ENCODE measurements around the gene RAB8A.

RAB8A gene

GRCh38 chr19:16157601-16158000, 45.9 kb downstream of the RAB8A start:
- H3K4me2 ChIP-seq (ENCODE audit: low read length), result no peak overlapping the region
- no peak overlapping the region for H3K4me3 ChIP-seq (ENCODE audit: low read depth, low read length, poor library complexity, severe bottlenecking)
- no peaks in the 10 kb centered on the region for H4K20me1 ChIP-seq (ENCODE audit: insufficient read depth, low read length)
- H3K27me3 ChIP-seq (ENCODE audit: insufficient read depth, low read length), result no peaks in the 10 kb centered on the region
- peaks cover 56% of the 10 kb centered on the region for H3K36me3 ChIP-seq (ENCODE audit: insufficient read depth, low read length)
- no peak for TF ChIP-seq CTCF (IDR thresholded peaks at IDR 0.05; ENCODE audit: low read length)
- no peak for TF ChIP-seq EZH2 (IDR thresholded peaks at IDR 0.05; ENCODE audit: borderline replicate concordance, low read length)
- H3K27ac ChIP-seq (ENCODE audit: low read depth, low read length, poor library complexity, severe bottlenecking), result no peak overlapping the region
- no peak overlapping the region for H3K9ac ChIP-seq (ENCODE audit: low read length)
- H3K9me3 ChIP-seq (ENCODE audit: low read length), result no peaks in the 10 kb centered on the region
- no peak overlapping the region for H2AFZ ChIP-seq (ENCODE audit: low read length)
- no peaks in the 10 kb centered on the region for H3K79me2 ChIP-seq (ENCODE audit: insufficient read depth, low read length)
- no peaks in the 10 kb centered on the region for H3F3A ChIP-seq (ENCODE audit: insufficient read depth, low read length)
- H3K4me1 ChIP-seq (ENCODE audit: insufficient read depth, low read length, severe bottlenecking), result peaks cover 18% of the 10 kb centered on the region
- H3K9me2 ChIP-seq (ENCODE audit: low read depth, low read length), result no peaks in the 10 kb centered on the region

GRCh38 chr19:16159655-16160054, 48.0 kb downstream of the RAB8A start:
- no peak overlapping the region for H3K27ac ChIP-seq (ENCODE audit: low read depth, low read length, poor library complexity, severe bottlenecking)
- no peak overlapping the region for H3K9ac ChIP-seq (ENCODE audit: low read length)
- peaks cover 12% of the 10 kb centered on the region for H3K4me1 ChIP-seq (ENCODE audit: insufficient read depth, low read length, severe bottlenecking)
- H4K20me1 ChIP-seq (ENCODE audit: insufficient read depth, low read length), result no peaks in the 10 kb centered on the region
- H3K36me3 ChIP-seq (ENCODE audit: insufficient read depth, low read length), result peaks cover 35% of the 10 kb centered on the region
- no peaks in the 10 kb centered on the region for H3F3A ChIP-seq (ENCODE audit: insufficient read depth, low read length)
- no peak overlapping the region for H3K4me3 ChIP-seq (ENCODE audit: low read depth, low read length, poor library complexity, severe bottlenecking)
- no peaks in the 10 kb centered on the region for H3K9me2 ChIP-seq (ENCODE audit: low read depth, low read length)
- H3K9me3 ChIP-seq (ENCODE audit: low read length), result no peaks in the 10 kb centered on the region
- TF ChIP-seq CTCF (IDR thresholded peaks at IDR 0.05; ENCODE audit: low read length) (no peak), EZH2 (IDR thresholded peaks at IDR 0.05; ENCODE audit: borderline replicate concordance, low read length) (no peak)
- H3K79me2 ChIP-seq (ENCODE audit: insufficient read depth, low read length), result no peaks in the 10 kb centered on the region
- H3K4me2 ChIP-seq (ENCODE audit: low read length), result no peak overlapping the region
- H3K27me3 ChIP-seq (ENCODE audit: insufficient read depth, low read length), result no peaks in the 10 kb centered on the region
- H2AFZ ChIP-seq (ENCODE audit: low read length), result no peak overlapping the region

GRCh38 chr19:16160445-16160942, 48.8 kb downstream of the RAB8A start:
- TF ChIP-seq CTCF (IDR thresholded peaks at IDR 0.05; ENCODE audit: low read length), result no peak
- no peak for TF ChIP-seq EZH2 (IDR thresholded peaks at IDR 0.05; ENCODE audit: borderline replicate concordance, low read length)
- Histone ChIP-seq H3K36me3 (ENCODE audit: insufficient read depth, low read length) (peaks cover 27% of the 10 kb centered on the region), H3K27me3 (ENCODE audit: insufficient read depth, low read length) (no peaks in the 10 kb centered on the region), H3K4me3 (ENCODE audit: low read depth, low read length, poor library complexity, severe bottlenecking) (no peak overlapping the region), H3K9me3 (ENCODE audit: low read length) (no peaks in the 10 kb centered on the region), H4K20me1 (ENCODE audit: insufficient read depth, low read length) (no peaks in the 10 kb centered on the region), H3K4me2 (ENCODE audit: low read length) (no peak overlapping the region), H3K4me1 (ENCODE audit: insufficient read depth, low read length, severe bottlenecking) (peaks cover 3% of the 10 kb centered on the region), H2AFZ (ENCODE audit: low read length) (no peak overlapping the region), H3F3A (ENCODE audit: insufficient read depth, low read length) (no peaks in the 10 kb centered on the region), H3K27ac (ENCODE audit: low read depth, low read length, poor library complexity, severe bottlenecking) (no peak overlapping the region), H3K9me2 (ENCODE audit: low read depth, low read length) (no peaks in the 10 kb centered on the region), H3K79me2 (ENCODE audit: insufficient read depth, low read length) (no peaks in the 10 kb centered on the region), H3K9ac (ENCODE audit: low read length) (no peak overlapping the region)
